Stimulated activated naive CD8-positive, alpha-beta T cell treated with anti-CD3 and anti-CD28 coated beads, Interleukin-15, Interleukin-2, amounts not matched to agents 100 ng/mL and 50 ng/mL, for 24 hours (primary cell): ENCODE results near the gene DOCK4.

Experiments used
- H3K27ac Mint-ChIP-seq: one replicate; pipeline ENCODE4 v1.8.0; 2021; ENCODE audit warnings: mild to moderate bottlenecking, mixed read lengths
- H3K27me3 Mint-ChIP-seq: one replicate; pipeline ENCODE4 v1.8.0; 2021; ENCODE audit warnings: mixed read lengths
- H3K36me3 Mint-ChIP-seq: one replicate; pipeline ENCODE4 v1.8.0; 2021; ENCODE audit warnings: low read depth, mixed read lengths
- H3K4me1 Mint-ChIP-seq: one replicate; pipeline ENCODE4 v1.8.0; 2021; ENCODE audit warnings: low read depth, mixed read lengths
- H3K4me3 Mint-ChIP-seq: one replicate; pipeline ENCODE4 v1.8.0; 2021; ENCODE audit warnings: mild to moderate bottlenecking, mixed read lengths
- H3K9me3 Mint-ChIP-seq: one replicate; pipeline ENCODE4 v1.8.0; 2021; ENCODE audit warnings: mixed read lengths

DOCK4 gene

DNA sequence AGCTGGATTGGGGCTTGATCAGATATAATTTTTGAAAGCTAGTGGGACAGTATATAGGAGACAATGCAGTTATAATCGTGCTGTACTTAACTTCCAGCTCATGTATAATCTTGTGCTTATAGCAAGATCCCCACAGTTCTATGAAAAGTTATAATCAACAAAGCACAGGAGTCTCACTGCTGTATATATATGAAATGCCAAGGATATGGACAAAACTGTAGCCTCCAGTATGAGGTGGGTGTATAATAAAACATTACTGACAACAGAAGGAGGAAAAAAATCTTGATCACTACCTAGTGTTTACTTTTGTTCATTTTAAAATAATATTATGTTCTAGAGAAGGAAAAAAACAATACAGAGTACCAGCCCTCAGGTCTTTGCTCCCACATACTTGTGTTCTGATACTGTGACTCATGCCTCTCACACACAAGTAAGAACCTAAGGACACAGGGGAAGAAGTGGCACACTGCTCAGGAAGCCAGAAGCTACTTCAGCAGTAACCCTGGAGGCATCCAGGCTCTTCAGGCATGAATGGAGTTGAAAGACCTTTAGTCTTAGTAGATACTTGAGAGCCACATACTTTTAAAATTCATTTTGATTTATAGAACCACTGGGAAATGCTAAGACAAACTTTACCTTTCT is 378.2 kb downstream of the DOCK4 start:
- Mint-ChIP-seq H3K27ac (no peak overlapping the region), H3K27me3 (no peaks in the 10 kb centered on the region), H3K9me3 (no peaks in the 10 kb centered on the region), H3K4me1 (no peaks in the 10 kb centered on the region), H3K36me3 (no peaks in the 10 kb centered on the region), H3K4me3 (no peak overlapping the region)

DNA sequence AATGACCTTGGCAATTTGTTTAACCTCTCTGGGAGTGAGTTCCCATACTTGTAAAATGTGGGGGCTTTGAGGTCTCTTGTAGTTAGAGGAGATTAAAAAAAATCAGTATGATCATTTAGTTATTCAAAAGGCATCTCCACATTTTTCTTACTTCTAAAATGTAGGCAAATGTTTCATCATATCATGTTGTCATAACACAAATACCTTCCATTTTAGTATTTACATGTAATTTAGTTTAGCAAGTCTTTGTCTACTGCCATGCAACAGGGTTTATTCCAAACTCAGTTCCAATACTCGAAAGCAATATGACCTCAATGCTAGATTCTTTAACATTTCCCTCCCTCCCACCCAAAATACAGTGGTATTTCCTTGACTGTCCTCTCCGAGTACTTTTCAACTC is 381.2 kb downstream of the DOCK4 start:
- peaks cover 4% of the 10 kb centered on the region for H3K27me3 Mint-ChIP-seq

DNA sequence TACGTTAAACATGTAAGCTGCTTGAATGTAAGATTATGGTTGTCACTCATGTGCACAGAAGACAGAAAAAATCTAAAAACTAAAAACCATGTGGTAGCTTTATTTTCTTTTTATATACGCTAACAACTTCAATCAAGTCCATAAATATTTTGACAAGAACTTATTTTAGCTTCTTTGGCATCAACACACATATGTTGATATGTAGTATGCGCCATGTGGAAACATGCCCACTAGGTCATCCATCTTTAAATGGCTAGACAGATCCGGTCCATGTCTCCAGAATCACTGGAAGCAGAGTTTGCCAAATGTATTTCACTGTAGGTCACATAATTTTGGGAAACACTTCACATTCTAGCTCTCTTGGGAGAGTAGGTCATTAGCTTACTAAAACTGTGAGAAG is 382.4 kb downstream of the DOCK4 start:
- Mint-ChIP-seq H3K4me3 (no peak overlapping the region), H3K4me1 (no peaks in the 10 kb centered on the region), H3K36me3 (no peaks in the 10 kb centered on the region)

More for the DNA sequence above, 381.2 kb downstream of the DOCK4 start:
- Mint-ChIP-seq H3K36me3 (no peaks in the 10 kb centered on the region), H3K4me3 (no peak overlapping the region), H3K4me1 (no peaks in the 10 kb centered on the region), H3K27ac (no peak overlapping the region), H3K9me3 (no peaks in the 10 kb centered on the region)

DNA sequence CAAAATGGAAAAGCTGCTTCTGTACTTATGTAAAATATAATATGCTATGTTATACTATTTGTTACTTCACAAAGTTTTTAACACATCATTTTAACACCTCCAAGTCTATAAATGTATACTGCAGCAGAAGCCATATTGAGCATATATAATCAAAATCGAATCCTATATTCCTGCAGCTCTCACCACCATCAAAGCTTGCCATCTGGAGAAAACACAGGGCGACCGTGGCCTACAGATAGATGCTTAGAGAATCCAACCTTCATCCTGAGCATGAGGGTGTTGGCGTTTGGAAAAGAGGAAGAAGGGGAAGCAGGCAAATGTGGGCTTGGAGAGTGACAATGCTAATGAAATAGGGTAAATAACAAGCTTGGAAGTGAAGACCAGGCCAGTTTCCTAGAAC is 385.2 kb downstream of the DOCK4 start:
- peaks cover 4% of the 10 kb centered on the region for H3K27me3 Mint-ChIP-seq
- H3K36me3 Mint-ChIP-seq: no peaks in the 10 kb centered on the region
- no peak overlapping the region for H3K27ac Mint-ChIP-seq
- no peaks in the 10 kb centered on the region for H3K9me3 Mint-ChIP-seq
- H3K4me3 Mint-ChIP-seq: no peak overlapping the region
- H3K4me1 Mint-ChIP-seq: no peaks in the 10 kb centered on the region

More for the DNA sequence above, 382.4 kb downstream of the DOCK4 start:
- Mint-ChIP-seq H3K27me3 (peaks cover 4% of the 10 kb centered on the region), H3K27ac (no peak overlapping the region), H3K9me3 (no peaks in the 10 kb centered on the region)

DNA sequence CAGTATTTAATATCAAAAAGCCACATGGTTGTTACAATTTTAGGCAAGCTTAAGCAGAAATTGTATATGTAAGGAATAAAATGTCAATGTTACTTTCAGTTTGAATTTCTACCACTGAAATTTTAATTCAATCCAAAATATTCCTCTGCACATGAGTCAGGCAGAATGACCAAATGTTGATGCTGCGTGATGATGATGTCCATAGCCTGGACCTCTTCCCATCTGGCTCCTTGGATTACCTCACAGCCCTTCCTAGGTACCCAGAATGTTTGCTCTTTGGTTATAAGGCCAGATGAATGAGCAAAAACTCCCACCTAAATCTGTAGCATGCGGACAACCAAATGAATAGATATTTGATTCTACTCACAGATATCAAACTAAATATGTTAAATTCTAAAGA is 385.6 kb downstream of the DOCK4 start:
- Mint-ChIP-seq H3K9me3 (no peaks in the 10 kb centered on the region), H3K4me3 (no peak overlapping the region), H3K27ac (no peak overlapping the region), H3K27me3 (peaks cover 4% of the 10 kb centered on the region), H3K36me3 (no peaks in the 10 kb centered on the region), H3K4me1 (no peaks in the 10 kb centered on the region)

DNA sequence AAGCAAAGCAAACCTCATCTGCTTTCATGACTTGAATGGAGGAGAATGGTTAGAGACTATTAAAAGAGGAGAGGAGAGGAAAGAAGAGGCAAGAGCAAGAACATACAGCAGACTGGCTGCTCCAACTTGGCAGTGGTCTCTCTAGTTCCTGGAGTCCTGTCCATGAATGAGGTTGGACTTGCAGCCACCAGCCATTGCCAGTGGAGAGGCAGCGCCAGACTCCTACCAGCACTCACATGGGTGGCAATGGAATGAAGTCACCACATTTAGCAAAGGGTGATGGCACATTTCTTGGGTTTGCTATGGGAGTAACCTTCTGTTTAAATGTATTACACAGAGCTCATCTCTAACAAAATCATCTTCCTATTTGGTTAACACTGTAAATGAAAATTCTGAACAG is 386.1 kb downstream of the DOCK4 start:
- H3K4me3 Mint-ChIP-seq: no peak overlapping the region

DNA sequence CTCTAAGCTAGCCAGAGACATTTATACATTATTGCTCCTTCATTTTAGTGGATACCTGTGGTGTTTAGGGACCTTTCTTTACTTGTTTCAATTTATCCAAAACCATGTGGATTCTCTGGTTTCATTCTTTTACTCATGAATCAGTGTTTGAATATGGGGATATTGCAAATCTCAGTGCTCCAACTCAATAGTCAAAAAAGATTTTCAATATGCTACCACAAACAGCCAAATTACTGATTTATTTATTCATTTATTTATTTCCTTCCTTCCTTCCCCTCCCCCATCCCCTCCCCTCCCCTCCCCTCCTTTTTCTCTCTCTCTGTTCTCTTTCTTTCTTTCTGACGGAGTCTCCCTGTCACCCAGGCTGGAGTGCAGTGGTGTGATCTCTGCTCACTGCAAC is 390.8 kb downstream of the DOCK4 start:
- Mint-ChIP-seq H3K4me1 (no peaks in the 10 kb centered on the region), H3K9me3 (no peaks in the 10 kb centered on the region), H3K36me3 (no peaks in the 10 kb centered on the region), H3K4me3 (no peak overlapping the region), H3K27ac (no peak overlapping the region), H3K27me3 (no peaks in the 10 kb centered on the region)

More for the DNA sequence above, 386.1 kb downstream of the DOCK4 start:
- Mint-ChIP-seq H3K9me3 (no peaks in the 10 kb centered on the region), H3K27me3 (peaks cover 4% of the 10 kb centered on the region), H3K27ac (no peak overlapping the region), H3K4me1 (no peaks in the 10 kb centered on the region), H3K36me3 (no peaks in the 10 kb centered on the region)

DNA sequence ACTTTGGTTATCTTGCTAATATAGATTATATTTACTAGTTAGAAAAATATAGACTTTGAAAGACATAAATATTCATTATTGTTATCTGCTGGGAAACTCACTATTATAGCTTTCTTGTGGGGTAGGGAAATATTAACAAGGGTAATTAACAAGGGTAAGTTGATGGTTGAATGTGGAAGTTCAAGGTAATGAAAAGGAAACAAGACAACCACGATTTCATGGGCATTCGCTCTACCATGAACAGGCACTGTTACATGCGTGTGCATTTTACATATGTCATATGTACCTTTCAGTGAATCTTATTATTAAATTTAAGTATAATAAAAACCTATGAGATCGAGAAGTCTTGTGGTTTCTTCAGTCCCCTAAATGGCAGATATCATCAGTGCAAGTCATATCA is 392.9 kb downstream of the DOCK4 start:
- Mint-ChIP-seq H3K4me3 (no peak overlapping the region), H3K36me3 (no peaks in the 10 kb centered on the region), H3K27me3 (no peaks in the 10 kb centered on the region), H3K9me3 (no peaks in the 10 kb centered on the region), H3K4me1 (no peaks in the 10 kb centered on the region), H3K27ac (no peak overlapping the region)

DNA sequence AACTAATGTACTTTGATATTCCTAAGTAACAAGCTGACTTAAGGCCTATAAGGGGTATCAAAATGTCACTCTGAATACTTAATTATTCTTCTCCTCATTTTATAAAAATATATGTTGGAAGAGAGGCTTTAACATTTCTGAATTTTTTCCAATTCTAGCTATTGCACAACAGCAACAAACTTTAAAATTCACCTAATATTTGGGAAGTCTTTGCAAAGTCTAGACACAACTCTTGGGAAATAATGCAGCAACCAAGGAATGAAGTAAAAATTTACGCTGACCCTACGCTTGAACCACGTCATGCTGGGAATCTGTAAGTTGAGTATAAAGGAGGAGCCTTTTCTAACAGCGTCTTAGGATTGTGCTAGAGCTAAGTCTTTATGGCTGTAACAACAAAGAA is 400.0 kb downstream of the DOCK4 start:
- Mint-ChIP-seq H3K27ac (no peak overlapping the region), H3K27me3 (no peaks in the 10 kb centered on the region), H3K4me1 (no peaks in the 10 kb centered on the region), H3K4me3 (no peak overlapping the region), H3K9me3 (peaks cover 6% of the 10 kb centered on the region), H3K36me3 (no peaks in the 10 kb centered on the region)

DNA sequence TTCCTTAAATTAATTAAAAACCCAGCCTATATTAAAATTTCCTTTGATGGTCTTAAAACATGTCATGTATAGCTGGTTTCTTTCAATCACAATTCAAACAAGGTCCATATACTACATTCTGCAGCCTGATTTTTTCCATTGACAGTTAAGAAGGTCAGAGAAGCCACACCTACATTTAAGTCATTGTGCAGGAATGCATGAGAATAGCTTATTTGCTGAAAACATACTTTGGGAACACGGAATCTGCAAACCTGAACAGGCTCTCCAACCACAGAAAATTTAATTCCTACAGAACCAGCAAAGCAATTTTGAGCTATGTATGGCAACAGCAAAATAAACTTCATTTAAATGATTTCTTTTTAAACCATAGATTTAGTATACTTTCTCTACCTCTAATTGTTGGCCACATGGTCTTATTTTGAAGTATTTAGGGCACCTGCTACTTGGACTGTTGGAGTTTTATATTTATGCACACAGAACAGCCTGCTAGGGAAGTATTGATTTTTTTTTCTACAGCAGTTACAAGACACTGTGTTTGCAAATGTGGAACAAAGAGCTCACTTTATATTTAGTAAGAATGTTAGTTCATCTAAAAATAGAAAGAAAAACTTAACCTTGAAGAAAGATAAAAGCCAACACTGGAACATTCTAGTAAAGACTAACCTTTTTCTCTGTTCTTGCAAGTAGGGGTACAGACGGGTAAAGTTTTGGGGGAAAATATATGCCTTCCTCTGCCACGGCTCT is 403.0 kb downstream of the DOCK4 start:
- H3K27me3 Mint-ChIP-seq: no peaks in the 10 kb centered on the region
- no peak overlapping the region for H3K27ac Mint-ChIP-seq
- H3K4me1 Mint-ChIP-seq: no peaks in the 10 kb centered on the region
- no peak overlapping the region for H3K4me3 Mint-ChIP-seq
- peaks cover 24% of the 10 kb centered on the region for H3K9me3 Mint-ChIP-seq
- no peaks in the 10 kb centered on the region for H3K36me3 Mint-ChIP-seq

DNA sequence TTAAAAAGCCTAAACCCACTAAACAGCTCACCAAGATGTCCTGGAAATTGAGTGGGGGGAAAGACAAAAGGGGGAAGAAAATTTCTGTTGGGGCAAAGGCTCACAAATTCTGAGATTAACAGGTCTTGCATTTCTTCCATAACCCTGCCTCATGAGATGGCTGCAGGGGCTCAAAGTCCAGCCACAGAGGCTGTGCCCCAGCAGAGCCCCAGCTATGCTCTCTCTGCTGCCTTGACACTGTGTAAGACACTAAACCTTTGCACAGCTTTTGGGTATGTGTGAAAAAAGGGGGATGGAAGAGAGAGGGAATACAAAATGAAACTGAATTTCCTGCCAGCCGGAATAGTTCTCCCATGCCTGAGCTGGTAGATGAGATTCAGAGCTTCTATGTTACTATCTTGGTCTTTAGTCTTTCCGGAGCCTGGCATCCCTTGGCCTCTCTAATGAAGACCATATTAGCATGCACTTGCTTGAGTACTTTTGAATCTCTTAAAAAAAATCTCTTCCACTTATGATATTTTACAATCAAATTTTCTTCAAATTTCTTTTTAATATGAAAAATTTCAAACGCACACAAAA is 403.9 kb downstream of the DOCK4 start:
- Mint-ChIP-seq H3K9me3 (peaks cover 24% of the 10 kb centered on the region), H3K36me3 (no peaks in the 10 kb centered on the region), H3K4me1 (no peaks in the 10 kb centered on the region), H3K27ac (no peak overlapping the region), H3K27me3 (no peaks in the 10 kb centered on the region), H3K4me3 (no peak overlapping the region)

DNA sequence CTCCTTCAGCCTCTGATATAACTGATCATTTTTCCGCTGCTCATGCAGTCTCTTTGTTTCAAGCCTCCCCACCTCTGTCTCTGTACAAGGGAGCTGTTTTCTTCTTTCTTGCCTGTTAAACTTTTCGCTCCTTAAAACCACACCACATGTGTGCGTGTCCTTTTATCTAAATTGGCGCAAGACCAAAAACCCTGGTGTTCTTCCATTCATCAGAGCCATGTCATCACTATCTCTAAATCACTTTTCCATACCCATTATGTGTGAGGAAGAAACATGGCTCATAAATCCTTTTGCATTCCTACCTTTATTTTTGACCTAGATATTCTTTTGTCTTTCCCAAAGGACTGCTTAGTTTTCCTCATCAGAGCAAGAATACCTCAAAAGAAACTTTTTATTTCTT is 404.9 kb downstream of the DOCK4 start:
- no peaks in the 10 kb centered on the region for H3K36me3 Mint-ChIP-seq
- H3K27me3 Mint-ChIP-seq: no peaks in the 10 kb centered on the region
- H3K9me3 Mint-ChIP-seq: peaks cover 29% of the 10 kb centered on the region
- H3K4me1 Mint-ChIP-seq: no peaks in the 10 kb centered on the region
- H3K27ac Mint-ChIP-seq: no peak overlapping the region
- H3K4me3 Mint-ChIP-seq: no peak overlapping the region

DNA sequence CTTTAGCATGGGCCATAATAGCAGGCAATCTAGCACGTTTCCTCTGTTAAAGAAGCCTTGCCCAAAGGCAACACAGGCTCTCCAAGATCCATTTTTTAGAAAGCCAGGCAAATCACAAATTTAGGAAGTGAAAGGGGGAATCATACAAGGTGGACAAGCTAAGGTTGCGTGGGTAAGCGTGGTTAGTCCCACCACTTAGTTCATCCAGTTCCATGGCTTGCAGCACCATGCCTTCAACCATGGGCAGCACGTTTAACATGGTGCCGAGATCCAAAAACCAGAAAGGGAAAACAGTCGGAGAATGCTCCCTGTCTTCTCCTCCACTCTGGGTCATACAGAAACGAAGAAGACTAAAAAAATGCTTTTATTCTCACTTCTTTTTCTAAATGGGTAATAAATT is 409.5 kb downstream of the DOCK4 start:
- Mint-ChIP-seq H3K36me3 (no peaks in the 10 kb centered on the region), H3K4me1 (no peaks in the 10 kb centered on the region), H3K27ac (no peak overlapping the region), H3K27me3 (no peaks in the 10 kb centered on the region), H3K4me3 (no peak overlapping the region), H3K9me3 (peaks cover 55% of the 10 kb centered on the region)

DNA sequence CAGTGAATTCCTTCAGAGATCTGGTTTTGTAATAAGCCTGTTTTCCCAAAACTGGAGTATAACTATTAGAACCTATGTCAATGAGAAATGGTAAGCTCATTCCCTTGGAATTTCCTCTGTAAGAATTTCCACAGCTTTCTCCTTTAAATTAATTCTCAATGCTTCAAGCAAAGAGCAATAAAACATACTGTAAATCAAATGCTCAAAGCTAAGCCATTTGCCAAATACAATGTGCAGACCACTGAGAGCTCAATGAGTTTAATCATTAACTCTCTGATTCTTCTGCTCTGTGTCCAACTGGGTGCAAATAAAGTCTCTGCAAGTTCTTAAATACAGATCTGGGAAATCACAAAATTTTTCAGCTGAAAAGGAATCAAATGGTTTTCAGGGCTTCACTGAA is 416.3 kb downstream of the DOCK4 start:
- Mint-ChIP-seq H3K4me3 (no peak overlapping the region), H3K36me3 (no peaks in the 10 kb centered on the region), H3K27me3 (peaks cover 3% of the 10 kb centered on the region), H3K4me1 (no peaks in the 10 kb centered on the region), H3K27ac (no peak overlapping the region), H3K9me3 (peaks cover 18% of the 10 kb centered on the region)

DNA sequence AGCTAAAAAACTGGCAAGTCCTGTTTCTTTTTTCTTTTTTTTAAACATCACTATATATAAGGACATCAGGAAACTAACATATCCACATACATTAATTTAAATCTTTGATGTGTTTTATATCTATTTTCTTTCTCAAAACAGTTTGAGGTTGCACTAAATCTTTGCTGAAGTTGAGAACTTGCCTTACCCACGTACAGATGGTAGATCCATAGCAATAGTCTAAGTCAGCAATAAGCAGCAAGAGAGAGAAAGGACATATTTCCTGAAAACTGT is 417.2 kb downstream of the DOCK4 start:
- H3K27me3 Mint-ChIP-seq: peaks cover 3% of the 10 kb centered on the region

More for the DNA sequence above, 417.2 kb downstream of the DOCK4 start:
- H3K4me1 Mint-ChIP-seq: no peaks in the 10 kb centered on the region
- H3K27ac Mint-ChIP-seq: no peak overlapping the region
- H3K36me3 Mint-ChIP-seq: no peaks in the 10 kb centered on the region
- no peak overlapping the region for H3K4me3 Mint-ChIP-seq
- peaks cover 9% of the 10 kb centered on the region for H3K9me3 Mint-ChIP-seq
